LNCAP (cell line): Measurements from ENCODE around the gene ANGPTL8.

ENCODE experiments used
- TF ChIP-seq, protein P1 (sequence below): fragments of 450-650 bp; IDR thresholded peaks from 2 replicates; pipeline ENCODE4 v1.5.1; 2017; ENCODE audit warnings: mild to moderate bottlenecking

ANGPTL8 gene

DNA sequence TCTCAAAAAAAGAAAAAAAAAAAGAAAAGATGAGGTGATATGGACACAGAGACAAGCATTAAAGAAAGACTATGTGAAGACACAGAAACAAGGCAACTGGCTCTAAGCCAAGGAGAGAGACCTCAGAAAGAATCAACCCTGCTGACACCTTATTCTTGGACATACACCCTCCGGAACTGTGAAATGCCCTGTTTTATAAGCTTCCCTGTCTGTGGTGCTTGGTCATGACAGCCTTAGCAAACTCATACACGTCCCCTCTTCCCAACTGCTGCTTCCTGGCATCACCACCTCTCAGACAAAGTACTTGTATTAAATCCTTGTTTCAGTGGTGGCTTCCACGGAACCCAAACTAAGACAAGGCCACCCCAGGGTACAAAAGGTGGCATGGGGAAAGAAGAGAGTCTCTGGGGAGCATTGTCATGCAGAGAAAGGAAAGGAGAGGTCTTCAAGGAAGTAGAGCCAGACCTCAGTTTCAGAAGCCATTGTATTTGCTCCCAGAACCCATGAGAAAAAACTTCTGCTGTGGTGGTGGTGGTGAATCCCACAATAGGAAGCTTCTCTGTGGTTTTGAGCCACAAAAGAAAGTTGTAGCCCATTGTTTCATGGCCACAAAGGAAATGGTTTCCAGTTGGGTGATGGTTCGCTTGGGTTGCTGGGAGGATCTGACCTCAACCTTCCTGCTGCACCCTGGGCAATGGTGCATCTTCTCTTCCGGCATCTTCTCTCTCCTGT lies 40.3 kb downstream of the ANGPTL8 start:
- TF ChIP-seq, protein P1, sequence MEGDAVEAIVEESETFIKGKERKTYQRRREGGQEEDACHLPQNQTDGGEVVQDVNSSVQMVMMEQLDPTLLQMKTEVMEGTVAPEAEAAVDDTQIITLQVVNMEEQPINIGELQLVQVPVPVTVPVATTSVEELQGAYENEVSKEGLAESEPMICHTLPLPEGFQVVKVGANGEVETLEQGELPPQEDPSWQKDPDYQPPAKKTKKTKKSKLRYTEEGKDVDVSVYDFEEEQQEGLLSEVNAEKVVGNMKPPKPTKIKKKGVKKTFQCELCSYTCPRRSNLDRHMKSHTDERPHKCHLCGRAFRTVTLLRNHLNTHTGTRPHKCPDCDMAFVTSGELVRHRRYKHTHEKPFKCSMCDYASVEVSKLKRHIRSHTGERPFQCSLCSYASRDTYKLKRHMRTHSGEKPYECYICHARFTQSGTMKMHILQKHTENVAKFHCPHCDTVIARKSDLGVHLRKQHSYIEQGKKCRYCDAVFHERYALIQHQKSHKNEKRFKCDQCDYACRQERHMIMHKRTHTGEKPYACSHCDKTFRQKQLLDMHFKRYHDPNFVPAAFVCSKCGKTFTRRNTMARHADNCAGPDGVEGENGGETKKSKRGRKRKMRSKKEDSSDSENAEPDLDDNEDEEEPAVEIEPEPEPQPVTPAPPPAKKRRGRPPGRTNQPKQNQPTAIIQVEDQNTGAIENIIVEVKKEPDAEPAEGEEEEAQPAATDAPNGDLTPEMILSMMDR = no peak

DNA sequence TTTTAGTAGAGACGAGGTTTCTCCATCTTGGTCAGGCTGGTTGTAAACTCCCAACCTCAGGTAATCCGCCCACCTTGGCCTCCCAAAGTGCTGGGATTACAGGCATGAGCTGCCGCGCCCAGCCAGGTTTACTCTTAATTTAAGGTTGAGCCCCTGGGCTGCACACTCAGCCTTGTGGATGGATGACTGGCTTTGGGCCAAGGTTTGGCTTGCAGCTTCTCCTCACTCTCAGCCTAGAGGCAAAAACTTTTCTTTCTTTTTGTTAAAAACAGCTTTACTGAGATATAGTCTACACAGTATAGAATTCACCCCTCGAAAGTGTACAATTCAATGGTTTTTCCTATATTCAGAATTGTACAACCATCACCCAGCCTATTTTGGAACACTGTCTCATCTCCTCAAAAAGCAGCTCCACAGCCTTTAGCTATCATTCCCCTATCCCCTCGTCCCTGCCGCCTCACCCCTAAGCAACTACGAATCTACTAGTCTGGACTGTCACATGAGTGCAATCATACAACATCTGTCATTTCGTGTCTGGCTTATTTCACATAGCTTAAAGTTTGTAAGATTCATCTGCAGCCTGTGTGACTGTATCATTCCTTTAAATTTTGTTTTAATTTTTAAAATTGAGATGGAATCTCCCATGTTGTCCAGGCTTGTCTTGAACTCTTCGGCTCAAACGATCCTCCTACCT lies 42.1 kb downstream of the ANGPTL8 start:
- TF ChIP-seq, protein P1 = no peak

DNA sequence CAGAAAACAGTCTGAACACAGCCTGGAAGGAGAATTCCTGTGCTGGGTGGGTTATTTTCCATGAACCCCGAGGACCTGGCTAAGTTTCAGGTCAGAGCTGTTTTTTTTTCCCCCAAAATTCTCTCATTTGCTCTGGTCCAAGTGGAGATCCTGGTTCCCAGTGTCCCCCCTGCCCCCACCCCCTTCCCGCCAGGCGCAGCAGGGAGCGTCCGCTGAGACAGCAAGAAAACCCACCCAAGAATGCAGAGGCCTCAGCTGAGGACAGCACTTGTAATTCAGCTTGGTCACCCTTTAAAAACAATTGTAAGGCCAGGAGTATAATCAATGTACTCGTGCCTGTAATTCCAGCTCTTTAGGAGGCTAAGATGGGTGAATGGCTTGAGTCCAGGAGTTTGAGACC lies 45.1 kb downstream of the ANGPTL8 start:
- TF ChIP-seq, protein P1 = no peak

- TF ChIP-seq, protein P1 = no peak
These were observed 47.0 kb downstream of the ANGPTL8 start for GRCh38 chr19:11286312-11286974.

GRCh38 chr19:11288349-11288748 lies 48.9 kb downstream of the ANGPTL8 start:
- TF ChIP-seq, protein P1 = peak; percentile 44

GRCh38 chr19:11290256-11290655 lies 50.8 kb downstream of the ANGPTL8 start:
- TF ChIP-seq, protein P1 = no peak

DNA sequence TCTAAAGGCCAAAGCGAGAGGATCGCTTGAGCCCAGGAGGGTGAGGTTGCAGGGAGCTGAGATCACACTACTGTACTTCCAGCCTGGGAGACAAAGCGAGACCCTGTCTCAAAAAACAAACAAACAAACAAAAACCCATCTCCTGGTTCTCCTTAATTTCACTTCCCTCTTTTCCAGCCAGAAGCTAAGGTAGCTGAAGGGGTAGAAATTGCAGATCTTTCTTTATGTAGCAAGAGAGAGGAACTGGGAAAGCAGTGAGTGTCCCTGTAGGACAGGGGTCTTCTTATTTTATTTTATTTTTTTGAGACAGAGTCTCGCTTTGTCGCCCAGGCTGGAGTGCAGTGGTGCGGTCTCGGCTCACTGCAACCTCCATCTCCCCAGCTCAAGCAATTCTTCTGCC lies 52.0 kb downstream of the ANGPTL8 start:
- TF ChIP-seq, protein P1 = no peak
